ENCODE data around the gene RGL4. TPM values are rescaled to one million over a fixed set of nuclear protein-coding genes. Genes with fewer than 3 reads are reported as not detected.

Gene RGL4
- total and polyA plus RNA-seq, 2 of the 8 experiments (the other 6 are each of a cell fraction or from before 2014, with no cell fraction given) = not detected

GRCh38 chr22:23709107-23709506 is 18.3 kb downstream of the RGL4 start:
- CTCF ChIA-PET (ENCODE audit: partially characterized antibody) = no interaction called here
- no peak for FAIRE-seq
- peaks cover 34 to 75% (median 57%) of the 10 kb centered on the region in 4 experiments for H3K36me3 ChIP-seq (ENCODE audit: control insufficient read depth in 2 of 4, insufficient read depth in 4 of 4, low read length in 3 of 4)

More at GRCh38 chr22:23709107-23709506, 18.3 kb downstream of the RGL4 start:
- H3K4ac ChIP-seq (replicated peaks; ENCODE audit: insufficient read length, low read depth, low read length) = no peak overlapping the region
- no peaks in the 10 kb centered on the region for H3K4me1 ChIP-seq (replicated peaks in 1 of 4; ENCODE audit: control insufficient read depth in 3 of 4, insufficient read depth in 4 of 4, low read length in 3 of 4)
- H3K27me3 ChIP-seq (replicated peaks in 1 of 4; ENCODE audit: control insufficient read depth in 3 of 4, extremely low read depth in 1 of 4, insufficient read depth in 3 of 4, low read length in 3 of 4) = no peaks in the 10 kb centered on the region
- H3K9me3 ChIP-seq (ENCODE audit: insufficient read depth in 2 of 2, low read depth in 1 of 2, low read length in 1 of 2) = no peaks in the 10 kb centered on the region
- TF ChIP-seq KDM4A (IDR thresholded peaks at IDR 0.05; ENCODE audit: low read depth, low read length, severe bottlenecking) (no peak), SRF (IDR thresholded peaks at IDR 0.05; ENCODE audit: low read depth, low read length) (no peak), PHF8 (conservative IDR thresholded peaks at IDR 0.05; ENCODE audit: low read depth, low read length) (no peak), KDM1A (IDR thresholded peaks at IDR 0.05; ENCODE audit: borderline replicate concordance, low read length) (no peak), HDAC2 (IDR thresholded peaks at IDR 0.05; ENCODE audit: borderline replicate concordance in 1 of 2, low read depth in 2 of 2, low read length in 2 of 2) (no peak), EP300 (IDR thresholded peaks at IDR 0.05; ENCODE audit: borderline replicate concordance in 1 of 2, low read depth in 2 of 2, low read length in 2 of 2) (no peak), POLR2A (IDR thresholded peaks at IDR 0.05; ENCODE audit: control extremely low read depth in 1 of 2, low read depth in 2 of 2, low read length in 2 of 2) (no peak), MAFK (IDR thresholded peaks at IDR 0.05; ENCODE audit: low read depth, low read length) (no peak), SP2 (IDR thresholded peaks at IDR 0.05; ENCODE audit: low read length) (no peak), RBBP5 (IDR thresholded peaks at IDR 0.05; ENCODE audit: borderline replicate concordance, low read depth, low read length) (no peak), ATF3 (IDR thresholded peaks at IDR 0.05; ENCODE audit: insufficient read depth, low read depth, low read length) (no peak)
- H3K23me2 ChIP-seq (ENCODE audit: low read depth, low read length) = no peaks in the 10 kb centered on the region
- H2BK120ac ChIP-seq (replicated peaks; ENCODE audit: low read depth, low read length) = no peak overlapping the region
- H3K79me2 ChIP-seq (ENCODE audit: control insufficient read depth in 1 of 2, insufficient read depth in 2 of 2, low read length in 2 of 2) = peaks cover 0 to under 1% of the 10 kb centered on the region in 2 experiments; a peak in 1 of 4 replicates
- H3K14ac ChIP-seq (ENCODE audit: insufficient read length) = no peak overlapping the region
- no peak overlapping the region for H3K9ac ChIP-seq (replicated peaks in 1 of 4; ENCODE audit: extremely low read depth in 1 of 4, low read depth in 3 of 4, low read length in 3 of 4)
- no peak overlapping the region for H2BK12ac ChIP-seq (ENCODE audit: low read depth, low read length)
- 94% methylated on average over 2 of the region's 2 CpGs; no CpG with 5 or more reads in 1 of the 2 experiments for WGBS, 2 experiments (ENCODE audit: extremely low coverage in 1 of 2, insufficient coverage in 1 of 2, insufficient read length in 1 of 2, insufficient replicate concordance in 2 of 2, low coverage in 1 of 2, low lambda C conversion rate in 2 of 2, missing lambda C conversion rate in 1 of 2)
- H2AFZ ChIP-seq (ENCODE audit: low read length) = no peak overlapping the region
- no peak overlapping the region for H2BK5ac ChIP-seq (ENCODE audit: low read depth, low read length)
- peaks cover 4 to 12% of the 10 kb centered on the region in 2 experiments for H4K20me1 ChIP-seq (replicated peaks in 1 of 2; ENCODE audit: control insufficient read depth in 1 of 2, insufficient read depth in 2 of 2, low read length in 2 of 2)
- no peak overlapping the region for H2BK20ac ChIP-seq (ENCODE audit: low read length)
- no peak overlapping the region for H3K4me3 ChIP-seq (ENCODE audit: extremely low read depth in 1 of 4, insufficient read depth in 2 of 4, low read depth in 3 of 4, low read length in 4 of 4)
- no peak overlapping the region for H3K56ac ChIP-seq (replicated peaks; ENCODE audit: insufficient read length, low read depth, low read length)
- no peak overlapping the region for H3K27ac ChIP-seq (ENCODE audit: low read depth, low read length)
- no peak for DNase-seq (ENCODE audit: low read depth in 1 of 2, low spot score in 2 of 2)
- no peak overlapping the region for H4K5ac ChIP-seq (ENCODE audit: insufficient read length, low read depth, low read length)
- H2AK5ac ChIP-seq (ENCODE audit: low read depth, low read length) = no peak overlapping the region
- peaks cover 3% of the 10 kb centered on the region for H3K79me1 ChIP-seq (ENCODE audit: low read depth, low read length)
- no peak overlapping the region for H2BK15ac ChIP-seq (ENCODE audit: low read length)
- POLR2A ChIA-PET (ENCODE audit: partially characterized antibody) = no interaction called here
- H3K18ac ChIP-seq (ENCODE audit: extremely low read depth, low read length) = no peak overlapping the region
- H4K8ac ChIP-seq (ENCODE audit: extremely low read depth, insufficient read depth, low read length) = no peak overlapping the region
- H3K23ac ChIP-seq (ENCODE audit: insufficient read length) = no peak overlapping the region
- no peak overlapping the region for H4K91ac ChIP-seq (replicated peaks; ENCODE audit: insufficient read length, low read length)
- H3K4me2 ChIP-seq (ENCODE audit: insufficient read depth in 1 of 2, low read depth in 2 of 2, low read length in 2 of 2) = no peak overlapping the region

Measured in H1 (cell line).